ENCODE measurements around the gene ZP4. TPM values are rescaled to one million over a fixed set of nuclear protein-coding genes. Genes with fewer than 3 reads are reported as not detected.

ZP4 gene
- total and polyA plus RNA-seq, 2 of the 13 experiments (the other 11 are each of a cell fraction or from before 2014, with no cell fraction given) = not detected

DNA sequence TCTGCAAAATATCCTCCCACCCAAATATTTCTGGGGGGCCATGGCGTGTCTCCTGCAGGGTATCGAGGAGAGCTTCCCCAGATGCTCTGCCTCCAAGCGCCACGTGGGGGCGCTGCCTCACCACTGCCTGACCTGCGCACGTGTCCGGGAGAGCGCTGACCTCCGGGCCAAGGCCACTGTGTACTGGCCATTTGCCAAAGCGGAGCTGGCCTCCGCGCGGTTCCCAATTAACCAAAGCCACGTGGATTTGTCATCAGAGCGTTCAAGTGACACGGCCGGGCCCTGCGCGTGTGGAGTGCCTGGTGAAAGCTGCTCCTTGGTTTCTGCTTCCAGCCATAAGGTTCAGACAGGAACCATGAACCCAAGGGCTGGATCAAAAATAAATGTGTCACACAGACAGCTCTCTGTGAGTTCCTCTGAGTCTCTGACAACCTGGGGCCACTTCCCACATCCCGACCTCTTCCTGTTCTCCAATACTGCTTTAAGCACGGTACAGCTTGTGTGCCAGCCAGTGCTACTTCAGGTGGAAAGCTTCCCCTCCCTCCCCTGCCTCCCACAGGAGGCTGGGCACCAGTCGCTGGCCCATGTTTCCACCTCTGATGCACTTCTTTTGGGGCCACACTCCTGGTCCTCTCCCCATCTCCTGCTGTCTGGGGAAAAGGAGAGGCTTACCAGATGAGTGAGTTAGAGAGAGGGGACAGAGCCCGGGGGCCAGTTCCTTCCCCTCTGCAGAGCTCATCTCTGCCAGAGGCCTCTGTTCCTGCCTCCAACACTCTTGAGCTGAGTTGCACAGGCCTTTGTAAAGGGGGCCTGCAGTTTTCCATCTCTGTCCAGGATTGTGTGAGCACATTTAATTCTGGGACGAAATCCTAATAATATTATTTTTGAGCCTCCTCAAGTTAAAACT lies 26.1 kb downstream of the ZP4 start (continued):
- TF ChIP-seq ZNF34 (CRISPR knock-in tag; IDR thresholded peaks at IDR 0.05; ENCODE audit: borderline replicate concordance) (0 out of 2 replicates have a peak, but pooled peaks have one; percentile 46), ZNF160 (CRISPR knock-in tag; IDR thresholded peaks at IDR 0.05) (no peak), ZNF460 (CRISPR knock-in tag; IDR thresholded peaks at IDR 0.05; ENCODE audit: borderline replicate concordance) (no peak), TSC22D2 (CRISPR knock-in tag; IDR thresholded peaks at IDR 0.05; ENCODE audit: borderline replicate concordance) (no peak), GFI1 (CRISPR knock-in tag; IDR thresholded peaks at IDR 0.05; ENCODE audit: borderline replicate concordance) (0 out of 2 replicates have a peak, but pooled peaks have one; percentile 35), ZNF383 (CRISPR knock-in tag; IDR thresholded peaks at IDR 0.05; ENCODE audit: borderline replicate concordance) (no peak), SP1 (IDR thresholded peaks at IDR 0.05) (no peak), SP1 (CRISPR knock-in tag; IDR thresholded peaks at IDR 0.05) (no peak), ZNF556 (CRISPR knock-in tag; IDR thresholded peaks at IDR 0.05; ENCODE audit: borderline replicate concordance) (0 out of 2 replicates have a peak, but pooled peaks have one; percentile 67), ARNT (IDR thresholded peaks at IDR 0.05) (no peak), CREB1 (IDR thresholded peaks at IDR 0.05) (peak; percentile 34; the same call in 1 of the 2 replicates), CREB1 (CRISPR knock-in tag; IDR thresholded peaks at IDR 0.05) (no peak; the same call in 1 of the 2 replicates)
- TF ChIP-seq, protein P1, sequence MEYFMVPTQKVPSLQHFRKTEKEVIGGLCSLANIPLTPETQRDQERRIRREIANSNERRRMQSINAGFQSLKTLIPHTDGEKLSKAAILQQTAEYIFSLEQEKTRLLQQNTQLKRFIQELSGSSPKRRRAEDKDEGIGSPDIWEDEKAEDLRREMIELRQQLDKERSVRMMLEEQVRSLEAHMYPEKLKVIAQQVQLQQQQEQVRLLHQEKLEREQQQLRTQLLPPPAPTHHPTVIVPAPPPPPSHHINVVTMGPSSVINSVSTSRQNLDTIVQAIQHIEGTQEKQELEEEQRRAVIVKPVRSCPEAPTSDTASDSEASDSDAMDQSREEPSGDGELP (IDR thresholded peaks at IDR 0.05; ENCODE audit: borderline replicate concordance, low read depth) = no peak
- TF ChIP-seq, protein P2, sequence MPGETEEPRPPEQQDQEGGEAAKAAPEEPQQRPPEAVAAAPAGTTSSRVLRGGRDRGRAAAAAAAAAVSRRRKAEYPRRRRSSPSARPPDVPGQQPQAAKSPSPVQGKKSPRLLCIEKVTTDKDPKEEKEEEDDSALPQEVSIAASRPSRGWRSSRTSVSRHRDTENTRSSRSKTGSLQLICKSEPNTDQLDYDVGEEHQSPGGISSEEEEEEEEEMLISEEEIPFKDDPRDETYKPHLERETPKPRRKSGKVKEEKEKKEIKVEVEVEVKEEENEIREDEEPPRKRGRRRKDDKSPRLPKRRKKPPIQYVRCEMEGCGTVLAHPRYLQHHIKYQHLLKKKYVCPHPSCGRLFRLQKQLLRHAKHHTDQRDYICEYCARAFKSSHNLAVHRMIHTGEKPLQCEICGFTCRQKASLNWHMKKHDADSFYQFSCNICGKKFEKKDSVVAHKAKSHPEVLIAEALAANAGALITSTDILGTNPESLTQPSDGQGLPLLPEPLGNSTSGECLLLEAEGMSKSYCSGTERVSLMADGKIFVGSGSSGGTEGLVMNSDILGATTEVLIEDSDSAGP (CRISPR knock-in tag; IDR thresholded peaks at IDR 0.05; ENCODE audit: borderline replicate concordance) = peak; percentile 79
- TF ChIP-seq, protein P3, sequence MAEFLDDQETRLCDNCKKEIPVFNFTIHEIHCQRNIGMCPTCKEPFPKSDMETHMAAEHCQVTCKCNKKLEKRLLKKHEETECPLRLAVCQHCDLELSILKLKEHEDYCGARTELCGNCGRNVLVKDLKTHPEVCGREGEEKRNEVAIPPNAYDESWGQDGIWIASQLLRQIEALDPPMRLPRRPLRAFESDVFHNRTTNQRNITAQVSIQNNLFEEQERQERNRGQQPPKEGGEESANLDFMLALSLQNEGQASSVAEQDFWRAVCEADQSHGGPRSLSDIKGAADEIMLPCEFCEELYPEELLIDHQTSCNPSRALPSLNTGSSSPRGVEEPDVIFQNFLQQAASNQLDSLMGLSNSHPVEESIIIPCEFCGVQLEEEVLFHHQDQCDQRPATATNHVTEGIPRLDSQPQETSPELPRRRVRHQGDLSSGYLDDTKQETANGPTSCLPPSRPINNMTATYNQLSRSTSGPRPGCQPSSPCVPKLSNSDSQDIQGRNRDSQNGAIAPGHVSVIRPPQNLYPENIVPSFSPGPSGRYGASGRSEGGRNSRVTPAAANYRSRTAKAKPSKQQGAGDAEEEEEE (CRISPR knock-in tag; IDR thresholded peaks at IDR 0.05; ENCODE audit: borderline replicate concordance) = 0 out of 2 replicates have a peak, but pooled peaks have one; percentile 84
- TF ChIP-seq, protein P4, sequence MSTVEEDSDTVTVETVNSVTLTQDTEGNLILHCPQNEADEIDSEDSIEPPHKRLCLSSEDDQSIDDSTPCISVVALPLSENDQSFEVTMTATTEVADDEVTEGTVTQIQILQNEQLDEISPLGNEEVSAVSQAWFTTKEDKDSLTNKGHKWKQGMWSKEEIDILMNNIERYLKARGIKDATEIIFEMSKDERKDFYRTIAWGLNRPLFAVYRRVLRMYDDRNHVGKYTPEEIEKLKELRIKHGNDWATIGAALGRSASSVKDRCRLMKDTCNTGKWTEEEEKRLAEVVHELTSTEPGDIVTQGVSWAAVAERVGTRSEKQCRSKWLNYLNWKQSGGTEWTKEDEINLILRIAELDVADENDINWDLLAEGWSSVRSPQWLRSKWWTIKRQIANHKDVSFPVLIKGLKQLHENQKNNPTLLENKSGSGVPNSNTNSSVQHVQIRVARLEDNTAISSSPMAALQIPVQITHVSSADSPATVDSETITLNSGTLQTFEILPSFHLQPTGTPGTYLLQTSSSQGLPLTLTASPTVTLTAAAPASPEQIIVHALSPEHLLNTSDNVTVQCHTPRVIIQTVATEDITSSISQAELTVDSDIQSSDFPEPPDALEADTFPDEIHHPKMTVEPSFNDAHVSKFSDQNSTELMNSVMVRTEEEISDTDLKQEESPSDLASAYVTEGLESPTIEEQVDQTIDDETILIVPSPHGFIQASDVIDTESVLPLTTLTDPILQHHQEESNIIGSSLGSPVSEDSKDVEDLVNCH (CRISPR knock-in tag; IDR thresholded peaks at IDR 0.05) = no peak
- TF ChIP-seq, protein P5, sequence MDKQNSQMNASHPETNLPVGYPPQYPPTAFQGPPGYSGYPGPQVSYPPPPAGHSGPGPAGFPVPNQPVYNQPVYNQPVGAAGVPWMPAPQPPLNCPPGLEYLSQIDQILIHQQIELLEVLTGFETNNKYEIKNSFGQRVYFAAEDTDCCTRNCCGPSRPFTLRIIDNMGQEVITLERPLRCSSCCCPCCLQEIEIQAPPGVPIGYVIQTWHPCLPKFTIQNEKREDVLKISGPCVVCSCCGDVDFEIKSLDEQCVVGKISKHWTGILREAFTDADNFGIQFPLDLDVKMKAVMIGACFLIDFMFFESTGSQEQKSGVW (CRISPR knock-in tag; IDR thresholded peaks at IDR 0.05; ENCODE audit: borderline replicate concordance) = no peak; the same call in 1 of the 2 replicates
- TF ChIP-seq, protein P6, sequence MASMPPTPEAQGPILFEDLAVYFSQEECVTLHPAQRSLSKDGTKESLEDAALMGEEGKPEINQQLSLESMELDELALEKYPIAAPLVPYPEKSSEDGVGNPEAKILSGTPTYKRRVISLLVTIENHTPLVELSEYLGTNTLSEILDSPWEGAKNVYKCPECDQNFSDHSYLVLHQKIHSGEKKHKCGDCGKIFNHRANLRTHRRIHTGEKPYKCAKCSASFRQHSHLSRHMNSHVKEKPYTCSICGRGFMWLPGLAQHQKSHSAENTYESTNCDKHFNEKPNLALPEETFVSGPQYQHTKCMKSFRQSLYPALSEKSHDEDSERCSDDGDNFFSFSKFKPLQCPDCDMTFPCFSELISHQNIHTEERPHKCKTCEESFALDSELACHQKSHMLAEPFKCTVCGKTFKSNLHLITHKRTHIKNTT (CRISPR knock-in tag; IDR thresholded peaks at IDR 0.05) = no peak

All from HepG2 (cell line).